Neural cell (in vitro differentiated cells): Measurements from ENCODE around the gene HIVEP2. TPM values are rescaled to one million over a fixed set of nuclear protein-coding genes. Genes with fewer than 3 reads are reported as not detected.

ENCODE experiments used
- H2AFZ ChIP-seq: fragments of 200-600, 300-800 bp; sonication (generic), shearing (Covaris generic); 2 replicates; pipeline ENCODE4 v1.6.0; 2014; ENCODE audit warnings: low read depth, mild to moderate bottlenecking, antibody characterized with exemption, low read length, moderate library complexity
- H3F3A ChIP-seq: fragments of 200-600 bp; shearing (Covaris generic); 2 replicates; pipeline ENCODE4 v1.6.1; 2016; ENCODE audit warnings: mild to moderate bottlenecking, moderate library complexity, mixed read lengths, antibody characterized with exemption, low read length; ENCODE audit not compliant: insufficient read depth, poor library complexity, severe bottlenecking
- H3K27ac ChIP-seq: fragments of 200-600, 300-800 bp; sonication (generic), shearing (Covaris generic); 2 replicates; pipeline ENCODE4 v1.5.1; 2014; ENCODE audit warnings: mild to moderate bottlenecking, low read length, moderate library complexity
- H3K27me3 ChIP-seq: fragments of 300-800, 200-600 bp; sonication (generic), shearing (Covaris generic); 2 replicates; pipeline ENCODE4 v1.6.0; 2014; ENCODE audit warnings: mild to moderate bottlenecking, low read depth, low read length, moderate library complexity; ENCODE audit not compliant: insufficient read depth
- H3K36me3 ChIP-seq: fragments of 300-800, 200-600 bp; sonication (generic), shearing (Covaris generic); 2 replicates; pipeline ENCODE4 v1.5.1; 2014; ENCODE audit warnings: mild to moderate bottlenecking, antibody characterized with exemption, low read length, moderate library complexity; ENCODE audit not compliant: insufficient read depth
- H3K4me2 ChIP-seq: fragments of 300-800, 200-600 bp; sonication (generic), shearing (Covaris generic); 2 replicates; pipeline ENCODE4 v1.6.0; 2014; ENCODE audit warnings: mild to moderate bottlenecking, low read length
- H3K4me3 ChIP-seq: fragments of 300-800, 200-600 bp; sonication (generic), shearing (Covaris generic); 2 replicates; pipeline ENCODE4 v1.5.1; 2014; ENCODE audit warnings: mild to moderate bottlenecking, low read length, moderate library complexity
- H3K79me2 ChIP-seq: fragments of 200-600 bp; shearing (Covaris generic); replicated peaks from 2 replicates; pipeline ENCODE4 v1.6.0; 2014; ENCODE audit warnings: mild to moderate bottlenecking, low read length, moderate library complexity; ENCODE audit not compliant: insufficient read depth
- H3K9ac ChIP-seq: fragments of 300-800, 200-600 bp; sonication (generic), shearing (Covaris generic); 2 replicates; pipeline ENCODE4 v1.6.1; 2016; ENCODE audit warnings: mild to moderate bottlenecking, low read length, mixed read lengths
- H3K9me2 ChIP-seq: fragments of 200-600 bp; shearing (Covaris generic); 2 replicates; pipeline ENCODE4 v1.6.1; 2016; ENCODE audit warnings: mild to moderate bottlenecking, low read length, mixed read lengths; ENCODE audit not compliant: insufficient read depth
- H3K9me3 ChIP-seq: fragments of 200-600, 300-800 bp; sonication (generic), shearing (Covaris generic); 2 replicates; pipeline ENCODE4 v1.6.1; 2016; ENCODE audit warnings: mild to moderate bottlenecking, mixed run types, low read length, moderate library complexity, mixed read lengths
- H4K20me1 ChIP-seq: fragments of 200-600 bp; shearing (Covaris generic); 2 replicates; pipeline ENCODE4 v1.6.1; 2016; ENCODE audit warnings: mild to moderate bottlenecking, mixed run types; ENCODE audit not compliant: insufficient read depth
- EP300 ChIP-seq: fragments of 450-650 bp; conservative IDR thresholded peaks from 2 replicates; pipeline ENCODE4 v1.6.1; 2014; ENCODE audit warnings: antibody characterized with exemption, mild to moderate bottlenecking, moderate library complexity; ENCODE audit not compliant: poor library complexity, severe bottlenecking
- EZH2 ChIP-seq: fragments of 200-600, 300-800 bp; shearing (Covaris generic), sonication (generic); IDR thresholded peaks from 2 replicates; pipeline ENCODE4 v1.6.1; 2014; ENCODE audit warnings: antibody characterized with exemption, low read length, borderline replicate concordance, mild to moderate bottlenecking; ENCODE audit not compliant: insufficient read depth, poor library complexity, severe bottlenecking
- MXI1 ChIP-seq: fragments of 450-650 bp; conservative IDR thresholded peaks from 2 replicates; pipeline ENCODE4 v1.6.1; 2014; ENCODE audit warnings: antibody characterized with exemption, mild to moderate bottlenecking; ENCODE audit not compliant: poor library complexity, severe bottlenecking
- POLR2AphosphoS5 ChIP-seq: IDR thresholded peaks from 2 replicates; pipeline ENCODE4 v1.6.1; 2012
- RAD21 ChIP-seq: fragments of 450-650 bp; conservative IDR thresholded peaks from 2 replicates; pipeline ENCODE4 v1.6.1; 2014; ENCODE audit warnings: antibody characterized with exemption, mild to moderate bottlenecking, moderate library complexity
- SMC3 ChIP-seq: fragments of 450-650 bp; conservative IDR thresholded peaks from 2 replicates; pipeline ENCODE4 v1.6.1; 2014; ENCODE audit warnings: antibody characterized with exemption, mild to moderate bottlenecking, moderate library complexity; ENCODE audit not compliant: poor library complexity
- TAF1 ChIP-seq: IDR thresholded peaks from 2 replicates; pipeline ENCODE4 v1.6.1; 2012; ENCODE audit warnings: low read depth
- polyA plus RNA-seq: library from polyadenylated mRNA; depleted of rRNA; stranded (reverse); fragments of >200 nt; gene quantifications from 2 replicates; pipeline ENCODE4 v1.2.3, GENCODE V29; 2014
- TF ChIP-seq, protein P1 (sequence below): IDR thresholded peaks from 2 replicates; pipeline ENCODE4 v1.6.1; 2012; ENCODE audit warnings: borderline replicate concordance
- TF ChIP-seq, protein P2 (sequence below): fragments of 450-650 bp; IDR thresholded peaks from 2 replicates; pipeline ENCODE4 v1.5.1; 2014; ENCODE audit warnings: antibody characterized with exemption, mild to moderate bottlenecking, moderate library complexity; ENCODE audit not compliant: poor library complexity, severe bottlenecking

HIVEP2 gene
- polyA plus RNA-seq, 1 donor from 2014 or later: 6.0 TPM

DNA sequence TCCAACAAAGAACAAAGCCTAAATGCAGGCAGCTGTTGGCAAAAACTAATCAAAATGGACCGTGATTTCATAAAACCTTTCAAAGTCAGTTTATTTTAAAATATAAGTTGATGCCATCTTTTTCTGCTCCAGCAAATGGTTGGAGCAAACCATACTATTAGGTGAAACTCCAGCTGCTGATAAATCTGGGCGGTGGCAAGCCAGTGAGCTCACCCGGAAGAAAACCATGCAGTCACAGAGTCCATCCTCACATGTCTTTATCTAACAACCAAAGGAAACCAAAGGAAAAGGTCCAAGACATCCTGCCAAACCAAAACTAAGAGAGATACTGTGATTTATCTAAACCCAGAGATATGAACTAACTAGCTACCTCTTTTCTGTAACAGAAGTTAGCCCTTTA is 72.6 kb downstream of the HIVEP2 start:
- H3K9me2 ChIP-seq: no peaks in the 10 kb centered on the region
- H3K36me3 ChIP-seq: no peaks in the 10 kb centered on the region
- H3K9ac ChIP-seq: no peak overlapping the region
- H3K27ac ChIP-seq: no peak overlapping the region
- TF ChIP-seq EP300 (no peak), RAD21 (no peak), POLR2AphosphoS5 (no peak), TAF1 (no peak), EZH2 (no peak), SMC3 (no peak), MXI1 (no peak)
- TF ChIP-seq, protein P1, sequence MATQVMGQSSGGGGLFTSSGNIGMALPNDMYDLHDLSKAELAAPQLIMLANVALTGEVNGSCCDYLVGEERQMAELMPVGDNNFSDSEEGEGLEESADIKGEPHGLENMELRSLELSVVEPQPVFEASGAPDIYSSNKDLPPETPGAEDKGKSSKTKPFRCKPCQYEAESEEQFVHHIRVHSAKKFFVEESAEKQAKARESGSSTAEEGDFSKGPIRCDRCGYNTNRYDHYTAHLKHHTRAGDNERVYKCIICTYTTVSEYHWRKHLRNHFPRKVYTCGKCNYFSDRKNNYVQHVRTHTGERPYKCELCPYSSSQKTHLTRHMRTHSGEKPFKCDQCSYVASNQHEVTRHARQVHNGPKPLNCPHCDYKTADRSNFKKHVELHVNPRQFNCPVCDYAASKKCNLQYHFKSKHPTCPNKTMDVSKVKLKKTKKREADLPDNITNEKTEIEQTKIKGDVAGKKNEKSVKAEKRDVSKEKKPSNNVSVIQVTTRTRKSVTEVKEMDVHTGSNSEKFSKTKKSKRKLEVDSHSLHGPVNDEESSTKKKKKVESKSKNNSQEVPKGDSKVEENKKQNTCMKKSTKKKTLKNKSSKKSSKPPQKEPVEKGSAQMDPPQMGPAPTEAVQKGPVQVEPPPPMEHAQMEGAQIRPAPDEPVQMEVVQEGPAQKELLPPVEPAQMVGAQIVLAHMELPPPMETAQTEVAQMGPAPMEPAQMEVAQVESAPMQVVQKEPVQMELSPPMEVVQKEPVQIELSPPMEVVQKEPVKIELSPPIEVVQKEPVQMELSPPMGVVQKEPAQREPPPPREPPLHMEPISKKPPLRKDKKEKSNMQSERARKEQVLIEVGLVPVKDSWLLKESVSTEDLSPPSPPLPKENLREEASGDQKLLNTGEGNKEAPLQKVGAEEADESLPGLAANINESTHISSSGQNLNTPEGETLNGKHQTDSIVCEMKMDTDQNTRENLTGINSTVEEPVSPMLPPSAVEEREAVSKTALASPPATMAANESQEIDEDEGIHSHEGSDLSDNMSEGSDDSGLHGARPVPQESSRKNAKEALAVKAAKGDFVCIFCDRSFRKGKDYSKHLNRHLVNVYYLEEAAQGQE: no peak
- TF ChIP-seq, protein P2, sequence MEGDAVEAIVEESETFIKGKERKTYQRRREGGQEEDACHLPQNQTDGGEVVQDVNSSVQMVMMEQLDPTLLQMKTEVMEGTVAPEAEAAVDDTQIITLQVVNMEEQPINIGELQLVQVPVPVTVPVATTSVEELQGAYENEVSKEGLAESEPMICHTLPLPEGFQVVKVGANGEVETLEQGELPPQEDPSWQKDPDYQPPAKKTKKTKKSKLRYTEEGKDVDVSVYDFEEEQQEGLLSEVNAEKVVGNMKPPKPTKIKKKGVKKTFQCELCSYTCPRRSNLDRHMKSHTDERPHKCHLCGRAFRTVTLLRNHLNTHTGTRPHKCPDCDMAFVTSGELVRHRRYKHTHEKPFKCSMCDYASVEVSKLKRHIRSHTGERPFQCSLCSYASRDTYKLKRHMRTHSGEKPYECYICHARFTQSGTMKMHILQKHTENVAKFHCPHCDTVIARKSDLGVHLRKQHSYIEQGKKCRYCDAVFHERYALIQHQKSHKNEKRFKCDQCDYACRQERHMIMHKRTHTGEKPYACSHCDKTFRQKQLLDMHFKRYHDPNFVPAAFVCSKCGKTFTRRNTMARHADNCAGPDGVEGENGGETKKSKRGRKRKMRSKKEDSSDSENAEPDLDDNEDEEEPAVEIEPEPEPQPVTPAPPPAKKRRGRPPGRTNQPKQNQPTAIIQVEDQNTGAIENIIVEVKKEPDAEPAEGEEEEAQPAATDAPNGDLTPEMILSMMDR: no peak
- no peaks in the 10 kb centered on the region for H3K27me3 ChIP-seq
- no peaks in the 10 kb centered on the region for H3K9me3 ChIP-seq
- no peaks in the 10 kb centered on the region for H3F3A ChIP-seq
- no peaks in the 10 kb centered on the region for H4K20me1 ChIP-seq
- H3K79me2 ChIP-seq: peaks cover 38% of the 10 kb centered on the region
- no peak overlapping the region for H2AFZ ChIP-seq
- H3K4me2 ChIP-seq: no peak overlapping the region
- H3K4me3 ChIP-seq: no peak overlapping the region

DNA sequence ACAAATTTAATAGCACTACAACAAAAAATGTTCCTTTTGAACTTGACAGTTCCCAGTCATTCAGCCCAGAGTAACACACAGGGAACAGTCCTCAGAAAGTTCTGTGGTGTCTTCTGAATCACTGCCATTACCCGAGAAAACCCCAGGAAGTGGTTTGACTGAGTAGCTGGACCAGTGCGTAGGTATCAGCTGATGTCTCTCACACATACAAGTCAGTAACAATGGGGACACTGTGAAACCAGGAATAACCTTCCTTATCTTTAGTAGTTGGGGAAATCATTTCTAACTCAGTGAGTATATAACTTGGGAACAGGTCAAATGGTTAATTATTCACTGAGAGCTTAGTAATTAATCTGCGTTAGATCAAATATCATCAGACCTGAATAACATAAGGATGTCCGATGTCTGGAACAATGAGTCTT is 73.1 kb downstream of the HIVEP2 start:
- no peak for TF ChIP-seq MXI1
- TF ChIP-seq, protein P1: no peak
- TF ChIP-seq EP300: no peak
- TF ChIP-seq EZH2: no peak
- no peak for TF ChIP-seq SMC3
- Histone ChIP-seq H3K4me3 (no peak overlapping the region), H4K20me1 (no peaks in the 10 kb centered on the region), H3K9me2 (no peaks in the 10 kb centered on the region), H3K79me2 (peaks cover 38% of the 10 kb centered on the region), H3K4me2 (no peak overlapping the region), H2AFZ (no peak overlapping the region), H3K9me3 (no peaks in the 10 kb centered on the region), H3K9ac (no peak overlapping the region), H3F3A (no peaks in the 10 kb centered on the region), H3K27me3 (no peaks in the 10 kb centered on the region), H3K36me3 (no peaks in the 10 kb centered on the region), H3K27ac (no peak overlapping the region)
